DOHH2 (cell line): Measurements from ENCODE around the gene TAF1B.

Experiments
- EZH2phosphoT487 ChIP-seq: fragments of 200-600 bp; sonication (generic); IDR thresholded peaks from 2 replicates; pipeline ENCODE4 v1.6.1; 2017; ENCODE audit warnings: borderline replicate concordance, mild to moderate bottlenecking, antibody characterized with exemption, low read length, moderate library complexity, mixed read lengths
- TF ChIP-seq, protein P1 (sequence below): fragments of 200-600 bp; sonication (generic); IDR thresholded peaks from one replicate; pipeline ENCODE4 v1.5.1; 2014; ENCODE audit warnings: antibody characterized with exemption, mild to moderate bottlenecking, low read depth, low read length; ENCODE audit not compliant: poor library complexity, severe bottlenecking

DNA sequence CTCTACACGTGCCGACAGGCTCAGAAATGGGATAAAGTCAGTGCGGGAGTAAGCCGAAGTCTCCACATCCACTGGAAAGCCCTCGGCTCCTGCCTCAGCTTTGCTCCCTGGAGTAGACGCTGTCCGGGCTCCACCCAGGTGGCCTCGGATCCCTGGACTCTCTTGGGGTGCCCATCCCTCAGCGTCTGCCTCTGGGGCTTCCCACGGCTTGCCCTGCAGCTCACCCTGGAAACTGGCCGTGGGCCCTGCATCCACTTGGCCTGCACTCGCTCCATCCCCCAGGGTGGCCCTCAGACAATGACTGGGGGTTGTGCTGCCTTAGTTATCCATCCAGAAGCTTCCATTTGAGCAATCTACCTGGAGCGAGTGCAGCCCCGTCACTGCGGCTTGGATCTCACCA lies 36.2 kb upstream of the TAF1B start:
- TF ChIP-seq, protein P1, sequence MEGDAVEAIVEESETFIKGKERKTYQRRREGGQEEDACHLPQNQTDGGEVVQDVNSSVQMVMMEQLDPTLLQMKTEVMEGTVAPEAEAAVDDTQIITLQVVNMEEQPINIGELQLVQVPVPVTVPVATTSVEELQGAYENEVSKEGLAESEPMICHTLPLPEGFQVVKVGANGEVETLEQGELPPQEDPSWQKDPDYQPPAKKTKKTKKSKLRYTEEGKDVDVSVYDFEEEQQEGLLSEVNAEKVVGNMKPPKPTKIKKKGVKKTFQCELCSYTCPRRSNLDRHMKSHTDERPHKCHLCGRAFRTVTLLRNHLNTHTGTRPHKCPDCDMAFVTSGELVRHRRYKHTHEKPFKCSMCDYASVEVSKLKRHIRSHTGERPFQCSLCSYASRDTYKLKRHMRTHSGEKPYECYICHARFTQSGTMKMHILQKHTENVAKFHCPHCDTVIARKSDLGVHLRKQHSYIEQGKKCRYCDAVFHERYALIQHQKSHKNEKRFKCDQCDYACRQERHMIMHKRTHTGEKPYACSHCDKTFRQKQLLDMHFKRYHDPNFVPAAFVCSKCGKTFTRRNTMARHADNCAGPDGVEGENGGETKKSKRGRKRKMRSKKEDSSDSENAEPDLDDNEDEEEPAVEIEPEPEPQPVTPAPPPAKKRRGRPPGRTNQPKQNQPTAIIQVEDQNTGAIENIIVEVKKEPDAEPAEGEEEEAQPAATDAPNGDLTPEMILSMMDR: no peak
- no peak for TF ChIP-seq EZH2phosphoT487
